HG02763 (cell line): ENCODE results near the gene BMP4.

Experiments used
- ATAC-seq: cut with Tn5 transposase; IDR thresholded peaks from one replicate; pipeline ENCODE4 v1.9.1; 2021; ENCODE audit warnings: mild to moderate bottlenecking, moderate library complexity; ENCODE audit not compliant: unreplicated experiment

Gene BMP4

GRCh38 chr14:53967606-53968005 lies 11.0 kb upstream of the BMP4 start:
- ATAC-seq = no peak

- no peak for ATAC-seq
Measured at GRCh38 chr14:53964249-53964648, 7.6 kb upstream of the BMP4 start.

- no peak for ATAC-seq
Measured at GRCh38 chr14:53963320-53964227, 6.9 kb upstream of the BMP4 start.

- ATAC-seq = no peak
Measured at GRCh38 chr14:53962953-53963319, 6.3 kb upstream of the BMP4 start.

GRCh38 chr14:53958628-53959027 lies 2.0 kb upstream of the BMP4 start:
- ATAC-seq = no peak

- ATAC-seq = no peak
Measured at GRCh38 chr14:53957739-53958138, 1.1 kb upstream of the BMP4 start.

- ATAC-seq = no peak
Measured at GRCh38 chr14:53955671-53956426, 776 bp downstream of the BMP4 start.

GRCh38 chr14:53955229-53955556 lies 1.4 kb downstream of the BMP4 start:
- ATAC-seq = no peak

GRCh38 chr14:53954551-53955228 lies 1.9 kb downstream of the BMP4 start:
- ATAC-seq = no peak

GRCh38 chr14:53953828-53954550 lies 2.6 kb downstream of the BMP4 start:
- ATAC-seq = no peak

- no peak for ATAC-seq
Measured at GRCh38 chr14:53953002-53953827, 3.4 kb downstream of the BMP4 start.

GRCh38 chr14:53952533-53952932 lies 4.1 kb downstream of the BMP4 start:
- ATAC-seq = no peak

- no peak for ATAC-seq
Measured at GRCh38 chr14:53951627-53952303, 4.9 kb downstream of the BMP4 start.

- ATAC-seq = no peak
Measured at GRCh38 chr14:53951243-53951626, 5.4 kb downstream of the BMP4 start.

GRCh38 chr14:53950031-53950793 lies 6.4 kb downstream of the BMP4 start:
- no peak for ATAC-seq

- ATAC-seq = no peak
Measured at GRCh38 chr14:53949201-53949600, 7.4 kb downstream of the BMP4 start.

GRCh38 chr14:53948205-53948884 lies 8.3 kb downstream of the BMP4 start:
- no peak for ATAC-seq

- no peak for ATAC-seq
Measured at GRCh38 chr14:53947452-53948204, 9.0 kb downstream of the BMP4 start.
